GM12872 (cell line): ENCODE data around the gene ARHGEF33.

Experiments used
- TF ChIP-seq, protein P1 (sequence below): IDR thresholded peaks from 3 replicates; pipeline ENCODE4 v1.5.1; 2011; ENCODE audit warnings: low read depth, mild to moderate bottlenecking, low read length, moderate library complexity; ENCODE audit not compliant: insufficient read depth

Gene ARHGEF33

DNA sequence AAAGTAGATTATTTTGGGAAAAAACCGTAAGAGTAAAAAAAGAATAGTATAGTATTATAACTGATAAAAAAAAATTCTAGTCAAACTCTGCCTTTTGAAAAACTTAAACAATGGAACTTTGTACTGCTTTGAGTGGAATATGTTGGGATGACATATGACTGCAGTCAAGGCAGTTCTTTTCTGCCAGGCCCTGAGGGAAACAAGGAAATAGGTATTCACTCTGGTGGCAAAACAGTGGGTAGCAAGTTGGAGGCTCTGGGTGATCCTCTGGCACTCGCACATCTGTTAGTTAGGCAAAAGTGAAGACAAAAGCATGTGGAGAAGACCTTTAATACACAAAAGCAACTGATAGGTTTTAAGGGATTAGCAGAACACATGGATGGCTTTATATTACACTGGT lies 102.2 kb downstream of the ARHGEF33 start:
- TF ChIP-seq, protein P1, sequence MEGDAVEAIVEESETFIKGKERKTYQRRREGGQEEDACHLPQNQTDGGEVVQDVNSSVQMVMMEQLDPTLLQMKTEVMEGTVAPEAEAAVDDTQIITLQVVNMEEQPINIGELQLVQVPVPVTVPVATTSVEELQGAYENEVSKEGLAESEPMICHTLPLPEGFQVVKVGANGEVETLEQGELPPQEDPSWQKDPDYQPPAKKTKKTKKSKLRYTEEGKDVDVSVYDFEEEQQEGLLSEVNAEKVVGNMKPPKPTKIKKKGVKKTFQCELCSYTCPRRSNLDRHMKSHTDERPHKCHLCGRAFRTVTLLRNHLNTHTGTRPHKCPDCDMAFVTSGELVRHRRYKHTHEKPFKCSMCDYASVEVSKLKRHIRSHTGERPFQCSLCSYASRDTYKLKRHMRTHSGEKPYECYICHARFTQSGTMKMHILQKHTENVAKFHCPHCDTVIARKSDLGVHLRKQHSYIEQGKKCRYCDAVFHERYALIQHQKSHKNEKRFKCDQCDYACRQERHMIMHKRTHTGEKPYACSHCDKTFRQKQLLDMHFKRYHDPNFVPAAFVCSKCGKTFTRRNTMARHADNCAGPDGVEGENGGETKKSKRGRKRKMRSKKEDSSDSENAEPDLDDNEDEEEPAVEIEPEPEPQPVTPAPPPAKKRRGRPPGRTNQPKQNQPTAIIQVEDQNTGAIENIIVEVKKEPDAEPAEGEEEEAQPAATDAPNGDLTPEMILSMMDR, result no peak

GRCh38 chr2:38997781-38998180 lies 108.1 kb downstream of the ARHGEF33 start:
- TF ChIP-seq, protein P1, result no peak

- TF ChIP-seq, protein P1, result no peak
Measured at GRCh38 chr2:39000552-39000951, 110.9 kb downstream of the ARHGEF33 start.

- TF ChIP-seq, protein P1, result no peak
Measured at GRCh38 chr2:39007875-39008504, 118.3 kb downstream of the ARHGEF33 start.

GRCh38 chr2:39008665-39009064 lies 119.0 kb downstream of the ARHGEF33 start:
- TF ChIP-seq, protein P1, result no peak

DNA sequence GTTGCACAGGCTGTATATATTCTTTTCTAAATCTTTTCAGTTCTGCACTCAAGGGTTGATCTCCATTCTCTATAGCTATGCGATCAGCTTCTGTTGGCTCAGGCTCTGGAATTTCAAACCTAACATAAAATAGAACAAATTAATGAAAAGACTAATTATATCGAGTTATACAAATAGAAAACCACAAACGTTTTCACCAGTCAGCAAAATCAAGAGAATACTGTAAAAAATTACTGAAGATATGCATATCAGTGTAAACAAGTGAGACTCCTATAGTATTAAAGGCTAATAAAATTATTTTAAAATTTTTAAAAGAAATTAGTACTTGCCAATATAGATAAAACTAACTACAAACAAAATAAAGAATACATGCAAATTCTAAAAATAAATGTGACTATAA lies 124.2 kb downstream of the ARHGEF33 start:
- TF ChIP-seq, protein P1, result no peak

GRCh38 chr2:39015424-39015823 lies 125.7 kb downstream of the ARHGEF33 start:
- TF ChIP-seq, protein P1, result no peak
